GM12801 (cell line): ENCODE measurements around the gene TRIM14.

Source experiments
- TF ChIP-seq, protein P1 (sequence below): IDR thresholded peaks from one replicate; pipeline ENCODE4 v1.5.1; 2011; ENCODE audit warnings: control low read depth; ENCODE audit not compliant: insufficient read length; ENCODE audit errors: extremely low read depth

TRIM14 gene

DNA sequence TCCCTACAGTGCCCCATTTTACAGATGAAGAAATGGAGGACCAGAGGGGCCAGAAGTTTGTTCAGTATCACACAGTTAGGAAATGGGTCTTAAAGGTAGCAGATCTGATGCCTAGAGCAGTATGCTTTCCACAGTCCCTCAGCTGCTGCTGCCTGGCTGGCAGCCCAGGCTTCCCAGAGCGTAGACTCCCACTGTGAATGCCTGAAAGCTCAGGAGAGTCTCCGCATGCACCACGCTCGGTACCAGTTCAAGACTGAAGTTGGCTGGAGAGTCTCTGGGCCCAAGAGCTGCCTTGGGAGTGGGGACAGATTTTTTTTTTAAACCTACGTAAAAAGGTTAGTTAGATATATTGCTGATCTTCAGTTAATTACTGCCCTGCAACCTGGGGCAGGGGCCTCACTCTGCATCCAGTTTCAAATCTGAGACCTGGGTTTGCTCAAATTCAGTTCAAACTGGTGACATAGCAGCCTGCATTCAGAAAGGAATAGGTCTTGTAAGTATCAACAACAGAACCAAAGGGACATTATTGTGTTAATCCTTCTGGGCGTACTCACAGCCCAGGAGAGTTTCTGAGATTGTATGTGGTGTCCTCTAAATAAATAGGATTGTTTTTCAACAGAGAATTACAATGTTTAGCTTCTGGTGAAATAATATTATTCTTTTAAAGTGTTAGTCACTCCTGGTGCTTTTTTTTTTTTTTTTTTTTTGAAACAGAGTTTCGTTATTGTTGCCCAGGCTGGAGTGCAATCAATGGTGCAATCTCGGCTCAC, 54.2 kb downstream of the TRIM14 start:
- TF ChIP-seq, protein P1, sequence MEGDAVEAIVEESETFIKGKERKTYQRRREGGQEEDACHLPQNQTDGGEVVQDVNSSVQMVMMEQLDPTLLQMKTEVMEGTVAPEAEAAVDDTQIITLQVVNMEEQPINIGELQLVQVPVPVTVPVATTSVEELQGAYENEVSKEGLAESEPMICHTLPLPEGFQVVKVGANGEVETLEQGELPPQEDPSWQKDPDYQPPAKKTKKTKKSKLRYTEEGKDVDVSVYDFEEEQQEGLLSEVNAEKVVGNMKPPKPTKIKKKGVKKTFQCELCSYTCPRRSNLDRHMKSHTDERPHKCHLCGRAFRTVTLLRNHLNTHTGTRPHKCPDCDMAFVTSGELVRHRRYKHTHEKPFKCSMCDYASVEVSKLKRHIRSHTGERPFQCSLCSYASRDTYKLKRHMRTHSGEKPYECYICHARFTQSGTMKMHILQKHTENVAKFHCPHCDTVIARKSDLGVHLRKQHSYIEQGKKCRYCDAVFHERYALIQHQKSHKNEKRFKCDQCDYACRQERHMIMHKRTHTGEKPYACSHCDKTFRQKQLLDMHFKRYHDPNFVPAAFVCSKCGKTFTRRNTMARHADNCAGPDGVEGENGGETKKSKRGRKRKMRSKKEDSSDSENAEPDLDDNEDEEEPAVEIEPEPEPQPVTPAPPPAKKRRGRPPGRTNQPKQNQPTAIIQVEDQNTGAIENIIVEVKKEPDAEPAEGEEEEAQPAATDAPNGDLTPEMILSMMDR, result no peak

DNA sequence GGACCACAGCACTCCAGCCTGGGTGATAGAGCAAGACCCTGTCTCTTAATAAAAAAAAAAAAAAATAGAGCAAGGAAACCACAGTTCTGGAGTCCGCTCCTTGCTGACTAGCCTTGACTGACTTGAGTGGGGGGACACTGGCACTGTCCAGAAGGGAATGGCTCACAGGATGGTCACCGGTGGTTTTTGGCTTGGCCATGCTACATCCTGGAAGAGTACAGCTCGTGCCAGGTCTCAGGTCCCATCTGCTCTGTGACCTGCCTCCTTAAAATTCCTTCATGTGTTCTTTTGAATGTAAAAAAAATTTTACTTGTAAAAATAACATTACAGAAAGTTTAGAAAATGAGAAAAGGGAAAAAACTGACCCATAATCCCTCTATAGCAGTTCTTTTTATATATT, 56.9 kb downstream of the TRIM14 start:
- TF ChIP-seq, protein P1, result no peak

DNA sequence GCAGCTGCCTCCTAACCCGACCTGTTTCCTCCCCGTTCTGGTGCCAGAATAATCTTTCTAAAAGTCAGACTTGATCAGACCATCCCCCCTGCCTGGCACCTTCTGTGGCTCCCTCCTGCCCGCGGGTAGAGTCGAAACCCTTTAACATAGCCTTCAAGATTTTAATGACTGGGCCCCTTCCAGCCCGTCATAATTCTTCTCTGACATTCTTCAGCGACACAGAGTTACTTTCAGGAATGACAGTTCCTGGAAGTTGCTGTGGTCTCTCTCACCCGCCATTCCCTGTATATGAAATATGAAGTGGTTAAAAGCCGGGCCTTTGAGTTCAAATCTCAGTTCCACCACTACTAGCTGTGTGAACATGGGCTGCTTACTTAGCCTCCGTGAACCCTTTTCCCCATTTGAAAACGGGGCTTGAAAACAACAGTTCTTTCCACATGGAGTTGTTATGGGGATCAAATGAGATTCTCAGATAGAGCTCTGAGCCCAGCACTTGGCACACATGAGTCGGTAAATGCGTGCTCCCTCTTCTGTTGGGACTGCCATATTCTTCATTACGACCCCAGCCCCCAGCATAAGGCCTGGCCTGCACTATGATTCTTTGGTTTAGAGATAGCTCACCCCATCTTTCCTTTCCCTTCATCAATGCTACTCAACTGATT, 61.8 kb downstream of the TRIM14 start:
- TF ChIP-seq, protein P1, result no peak

DNA sequence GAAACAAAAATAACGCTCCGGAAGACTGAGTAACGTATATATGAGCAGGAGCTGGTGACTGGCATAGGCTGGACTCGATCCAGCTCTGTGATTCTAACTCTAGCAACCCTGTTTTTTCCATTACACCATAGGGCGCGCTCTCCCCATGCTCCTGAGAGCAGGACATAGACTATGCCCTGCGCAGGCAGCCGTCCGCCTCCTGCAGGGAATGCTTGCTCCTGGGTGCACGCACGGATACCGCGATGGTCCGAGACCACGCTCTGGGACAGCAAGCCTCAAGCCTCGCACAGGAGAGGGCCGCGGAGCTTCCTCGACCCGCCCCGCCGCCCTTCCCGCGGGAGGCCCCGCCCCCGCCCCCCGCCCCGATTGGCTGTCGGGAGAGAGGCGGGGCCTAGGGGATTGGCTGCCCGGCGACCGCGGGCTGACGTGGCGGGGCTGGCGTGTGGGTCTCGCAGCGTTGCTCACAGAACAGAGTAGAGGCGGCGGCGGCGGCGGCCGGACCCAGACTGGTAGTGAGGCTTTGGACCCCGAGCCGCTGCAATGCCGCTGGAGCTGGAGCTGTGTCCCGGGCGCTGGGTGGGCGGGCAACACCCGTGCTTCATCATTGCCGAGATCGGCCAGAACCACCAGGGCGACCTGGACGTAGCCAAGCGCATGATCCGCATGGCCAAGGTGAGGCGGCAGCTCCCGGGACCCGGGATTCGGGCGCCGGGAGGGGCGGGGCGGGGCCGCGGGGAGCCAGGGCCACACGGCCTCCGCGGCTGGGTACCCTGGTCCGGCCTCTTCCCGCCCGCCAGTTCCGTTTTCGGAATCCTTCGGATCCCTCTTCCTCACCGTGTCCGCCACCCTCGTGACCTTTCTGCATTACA, 62.5 kb downstream of the TRIM14 start, which contains the start of gene NANS:
Gene NANS, plus strand, starts transcription at position 464 of the 869 bp plus-strand sequence. Its CDS starts 77 bp downstream, at position 541.
- TF ChIP-seq, protein P1, result no peak

DNA sequence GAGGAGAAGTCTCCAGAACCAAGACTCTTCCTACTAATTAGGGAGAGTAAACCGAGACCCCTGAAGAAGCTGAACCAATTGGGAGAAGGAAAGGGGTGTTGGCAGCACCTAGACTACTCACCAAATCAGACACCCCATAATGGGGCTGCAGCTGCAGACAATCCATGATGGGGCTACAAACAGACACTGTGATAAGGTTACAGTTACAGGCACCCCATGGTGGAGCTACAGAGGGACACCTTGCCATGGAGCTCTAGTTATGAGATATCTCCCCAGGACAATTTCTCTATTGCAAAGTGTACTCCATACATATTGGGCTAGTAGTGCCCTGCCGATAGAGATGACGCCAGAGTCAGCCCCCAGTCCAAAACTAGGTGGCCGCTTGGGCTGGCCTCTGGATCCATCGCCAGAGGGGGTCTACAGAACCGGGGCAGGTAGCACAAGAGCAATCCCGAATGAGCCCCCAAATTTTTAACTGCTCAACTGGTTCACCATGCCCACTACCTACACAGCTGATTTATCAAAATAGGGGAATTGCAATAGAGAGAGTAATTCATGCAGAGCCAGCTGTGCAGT, 64.6 kb downstream of the TRIM14 start:
- TF ChIP-seq, protein P1, result no peak

DNA sequence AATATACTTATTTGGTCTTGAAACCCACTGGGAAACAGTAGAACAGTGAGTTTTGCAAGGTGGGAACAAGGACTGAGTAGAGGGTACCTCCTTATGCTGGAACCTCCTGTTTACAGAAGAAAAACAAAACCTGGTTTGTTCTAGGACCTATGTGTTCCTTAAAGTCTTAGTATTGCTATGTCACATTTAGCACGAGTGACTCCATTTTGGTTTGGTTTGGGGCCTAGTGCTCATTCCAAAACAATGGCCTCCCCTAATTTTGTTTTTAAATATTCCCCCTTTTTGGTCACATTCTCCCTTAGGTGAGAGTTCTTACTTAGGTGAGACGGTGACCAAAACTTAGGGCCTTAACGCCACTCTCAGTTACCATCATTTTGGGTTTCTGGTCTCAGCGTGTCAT, 68.7 kb downstream of the TRIM14 start:
- TF ChIP-seq, protein P1, result no peak
